Nephron progenitor cell (in vitro differentiated cells): ENCODE data around the gene RBM14.

Experiments
- DNase-seq: peaks from one replicate; pipeline ENCODE4 v3.0.0; 2021
- H3K27ac Mint-ChIP-seq: 2 replicates; pipeline ENCODE4 v1.8.0; 2021; ENCODE audit warnings: mild to moderate bottlenecking, moderate library complexity, mixed read lengths
- H3K27me3 Mint-ChIP-seq: 2 replicates; pipeline ENCODE4 v1.8.0; 2021; ENCODE audit warnings: mild to moderate bottlenecking, low read depth, mixed read lengths; ENCODE audit not compliant: poor library complexity
- H3K36me3 Mint-ChIP-seq: 2 replicates; pipeline ENCODE4 v1.8.0; 2021; ENCODE audit warnings: low read depth, mixed read lengths
- H3K4me1 Mint-ChIP-seq: 2 replicates; pipeline ENCODE4 v1.8.0; 2021; ENCODE audit warnings: mixed read lengths
- H3K4me3 Mint-ChIP-seq: 2 replicates; pipeline ENCODE4 v1.8.0; 2021; ENCODE audit warnings: mild to moderate bottlenecking, moderate library complexity, mixed read lengths
- H3K9me3 Mint-ChIP-seq: 2 replicates; pipeline ENCODE4 v1.8.0; 2021; ENCODE audit warnings: mild to moderate bottlenecking, moderate library complexity, mixed read lengths
- CTCF ChIP-seq: fragments of 200-600 bp; sonication (generic); IDR thresholded peaks from 2 replicates; pipeline ENCODE4 v1.5.0; 2021; ENCODE audit warnings: antibody characterized with exemption

RBM14 gene

DNA sequence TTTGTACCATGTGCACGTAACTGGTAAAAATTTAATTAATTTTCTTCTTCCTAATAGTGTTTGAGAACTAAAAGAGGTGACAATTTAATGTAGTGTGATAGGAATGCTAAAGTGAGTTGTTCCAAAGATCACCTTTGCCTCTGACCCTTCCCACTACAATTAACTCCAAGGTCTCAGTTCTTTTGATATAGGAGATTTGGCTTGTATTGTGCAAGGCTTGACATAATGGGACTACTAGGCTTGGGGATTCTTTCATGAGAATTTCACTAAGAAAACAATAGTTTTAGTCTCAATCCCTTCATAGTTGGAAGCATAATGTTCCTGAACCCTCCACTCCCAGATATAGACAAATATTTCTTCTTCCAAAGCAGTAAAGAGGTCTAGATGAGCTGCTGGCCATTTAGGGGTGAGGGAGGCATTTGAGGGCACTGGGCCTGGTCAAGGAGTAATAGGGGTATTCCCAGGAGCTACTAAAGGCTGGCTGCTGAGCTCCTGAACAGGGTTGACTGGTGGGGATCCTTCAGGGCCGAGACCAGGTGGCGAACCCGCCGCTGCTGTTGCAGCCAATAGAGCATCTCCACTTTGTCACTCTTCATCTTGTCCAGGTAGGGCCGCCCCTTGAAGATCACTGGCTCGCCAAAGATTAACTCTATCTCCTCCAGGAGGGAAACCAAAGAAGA, 26.3 kb upstream of the RBM14 start:
- no peak overlapping the region for H3K4me3 Mint-ChIP-seq
- TF ChIP-seq CTCF: no peak
- H3K27me3 Mint-ChIP-seq: peaks cover 11% of the 10 kb centered on the region
- H3K9me3 Mint-ChIP-seq: peaks cover 60% of the 10 kb centered on the region
- no peak overlapping the region for H3K27ac Mint-ChIP-seq
- no peak for DNase-seq
- H3K4me1 Mint-ChIP-seq: peaks cover 14% of the 10 kb centered on the region
- H3K36me3 Mint-ChIP-seq: peaks cover 11% of the 10 kb centered on the region

DNA sequence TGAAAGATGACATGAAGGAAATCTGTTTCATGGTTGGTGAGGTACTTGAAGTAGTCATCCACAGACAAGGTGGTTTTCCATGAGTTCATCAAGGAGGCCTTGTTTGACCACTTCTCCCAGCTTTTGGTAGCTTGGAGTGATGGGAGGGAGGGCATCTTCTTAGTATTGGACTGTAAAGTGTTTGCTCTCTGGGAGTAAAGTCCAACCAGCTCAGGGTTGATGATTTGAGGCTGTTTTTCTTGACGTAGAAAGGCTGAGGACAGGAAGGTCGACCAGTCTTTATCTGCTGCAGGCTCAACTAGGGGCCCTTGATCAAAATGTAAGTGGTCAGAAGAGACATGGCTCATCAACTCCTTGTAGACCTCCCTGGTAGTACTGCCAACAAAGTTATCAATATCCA, 25.3 kb upstream of the RBM14 start:
- Mint-ChIP-seq H3K4me1 (peaks cover 20% of the 10 kb centered on the region), H3K27me3 (peaks cover 11% of the 10 kb centered on the region), H3K27ac (no peak overlapping the region), H3K4me3 (no peak overlapping the region), H3K36me3 (peaks cover 13% of the 10 kb centered on the region), H3K9me3 (peaks cover 50% of the 10 kb centered on the region)
- DNase-seq: no peak
- TF ChIP-seq CTCF: no peak

- H3K4me3 Mint-ChIP-seq: peak within 1 kb of the TSS; percentile 100
- peaks cover 20% of the 10 kb centered on the region for H3K4me1 Mint-ChIP-seq
- TF ChIP-seq CTCF: peak; percentile 45
- peak; percentile 99 for DNase-seq
- peaks cover 8% of the 10 kb centered on the region for H3K27me3 Mint-ChIP-seq
- peaks cover 36% of the 10 kb centered on the region for H3K9me3 Mint-ChIP-seq
- peak within 1 kb of the TSS; percentile 99 for H3K27ac Mint-ChIP-seq
- H3K36me3 Mint-ChIP-seq: peaks cover 20% of the 10 kb centered on the region
These were observed 23.8 kb upstream of the RBM14 start, which contains the start of the genes CCDC87 and CCS for GRCh38 chr11:66592457-66593302. TSS of gene CCDC87 (minus strand) at chr11:66593063. CDS start at chr11:66593015, 48 bp downstream. TSS of gene CCS (plus strand) at chr11:66593185. CDS start at chr11:66593262, 77 bp downstream.

DNA sequence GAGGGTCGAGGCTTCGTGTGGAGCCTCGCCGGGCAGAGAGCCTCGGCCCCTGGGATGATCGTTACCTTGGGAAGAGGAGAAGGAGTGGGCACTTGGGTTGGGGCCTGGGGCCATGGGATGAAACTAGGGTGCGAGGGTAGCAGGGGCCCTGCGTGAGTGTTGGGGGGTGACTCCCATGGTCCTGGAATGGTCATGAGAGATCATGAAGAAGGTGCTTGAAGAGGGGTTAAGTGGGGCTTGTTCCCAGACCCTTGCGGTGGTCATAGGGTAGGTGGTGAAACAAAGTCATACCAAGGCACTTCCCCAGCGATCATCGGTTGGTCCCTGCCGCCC, 23.2 kb upstream of the RBM14 start:
- Mint-ChIP-seq H3K4me1 (peaks cover 20% of the 10 kb centered on the region), H3K27ac (peak overlapping the region; percentile 99), H3K36me3 (peaks cover 20% of the 10 kb centered on the region), H3K4me3 (peak overlapping the region; percentile 100), H3K27me3 (peaks cover 8% of the 10 kb centered on the region), H3K9me3 (peaks cover 36% of the 10 kb centered on the region)
- TF ChIP-seq CTCF: no peak
- no peak for DNase-seq

DNA sequence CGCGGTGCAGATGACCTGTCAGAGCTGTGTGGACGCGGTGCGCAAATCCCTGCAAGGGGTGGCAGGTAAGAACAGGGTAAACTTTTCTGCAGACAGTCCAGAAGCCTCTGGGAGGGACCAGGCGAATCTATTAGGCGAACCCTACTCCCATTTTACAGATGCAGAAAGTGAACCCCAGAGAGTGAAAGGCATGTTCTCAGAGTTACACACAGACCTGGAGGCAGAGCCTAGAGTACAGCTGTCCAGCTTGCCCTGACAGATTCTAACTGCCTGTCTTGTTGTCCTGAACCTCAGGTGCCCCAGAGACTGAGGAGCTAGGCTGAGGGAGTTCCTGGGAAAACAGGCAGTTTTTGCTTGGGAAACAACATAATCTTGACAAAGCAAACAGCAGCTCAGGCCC, 22.8 kb upstream of the RBM14 start:
- peaks cover 36% of the 10 kb centered on the region for H3K9me3 Mint-ChIP-seq
- no peak for DNase-seq
- H3K27me3 Mint-ChIP-seq: peaks cover 8% of the 10 kb centered on the region
- no peak overlapping the region for H3K27ac Mint-ChIP-seq
- H3K36me3 Mint-ChIP-seq: peaks cover 20% of the 10 kb centered on the region
- peaks cover 20% of the 10 kb centered on the region for H3K4me1 Mint-ChIP-seq
- TF ChIP-seq CTCF: no peak
- H3K4me3 Mint-ChIP-seq: peak overlapping the region; percentile 100
